Pons (tissue), 1 donor: ENCODE results near the gene CLEC16A.

Experiments used
- DNase-seq: peaks from one replicate; pipeline ENCODE4 v3.0.0-alpha.2; 2016; ENCODE audit warnings: low spot score

CLEC16A gene

GRCh38 chr16:11038777-11039176 lies 94.4 kb downstream of the CLEC16A start:
- no peak for DNase-seq

GRCh38 chr16:11039726-11040125 lies 95.4 kb downstream of the CLEC16A start:
- DNase-seq, result no peak

GRCh38 chr16:11042191-11042590 lies 97.8 kb downstream of the CLEC16A start:
- no peak for DNase-seq

- no peak for DNase-seq
These were observed 101.1 kb downstream of the CLEC16A start for GRCh38 chr16:11045441-11045840.

GRCh38 chr16:11045846-11046245 lies 101.5 kb downstream of the CLEC16A start:
- no peak for DNase-seq

GRCh38 chr16:11046382-11046931 lies 102.1 kb downstream of the CLEC16A start:
- no peak for DNase-seq

GRCh38 chr16:11047057-11047456 lies 102.7 kb downstream of the CLEC16A start:
- DNase-seq, result no peak

- no peak for DNase-seq
These were observed 103.8 kb downstream of the CLEC16A start for GRCh38 chr16:11047939-11048800.

- no peak for DNase-seq
These were observed 105.2 kb downstream of the CLEC16A start for GRCh38 chr16:11049396-11050059.

GRCh38 chr16:11050536-11050935 lies 106.2 kb downstream of the CLEC16A start:
- DNase-seq, result no peak

- no peak for DNase-seq
These were observed 106.6 kb downstream of the CLEC16A start for GRCh38 chr16:11050944-11051343.

- no peak for DNase-seq
These were observed 107.1 kb downstream of the CLEC16A start for GRCh38 chr16:11051430-11051829.

- no peak for DNase-seq
These were observed 107.8 kb downstream of the CLEC16A start for GRCh38 chr16:11051879-11052808.

- DNase-seq, result no peak
These were observed 109.6 kb downstream of the CLEC16A start for GRCh38 chr16:11053916-11054460.

GRCh38 chr16:11056090-11056992 lies 112.0 kb downstream of the CLEC16A start:
- DNase-seq, result no peak

- DNase-seq, result no peak
These were observed 112.8 kb downstream of the CLEC16A start for GRCh38 chr16:11056993-11057649.

GRCh38 chr16:11057711-11058345 lies 113.5 kb downstream of the CLEC16A start:
- DNase-seq, result no peak

- DNase-seq, result no peak
These were observed 114.5 kb downstream of the CLEC16A start for GRCh38 chr16:11058832-11059231.

- no peak for DNase-seq
These were observed 115.2 kb downstream of the CLEC16A start for GRCh38 chr16:11059588-11059987.

GRCh38 chr16:11060364-11060763 lies 116.0 kb downstream of the CLEC16A start:
- no peak for DNase-seq
